ENCODE results near the gene ERICH6.

The ERICH6 gene

GRCh38 chr3:150612494-150612893 lies 91.2 kb downstream of the ERICH6 start:
- no peak for DNase-seq

GRCh38 chr3:150611666-150612065 lies 92.1 kb downstream of the ERICH6 start:
- no peak for DNase-seq

- DNase-seq: no peak
Observed at GRCh38 chr3:150610785-150611184, 92.9 kb downstream of the ERICH6 start.

GRCh38 chr3:150609988-150610387 lies 93.7 kb downstream of the ERICH6 start:
- DNase-seq: no peak

Data from SW 1271 (cell line).